Panc1 (cell line): ENCODE data around the gene PINK1. TPM values are rescaled to one million over a fixed set of nuclear protein-coding genes. Genes with fewer than 3 reads are reported as not detected.

Source experiments
- ATAC-seq: fragments of 200-7000 bp; cut with Tn5 transposase; 2 replicates; pipeline ENCODE4 v1.9.1; 2020; ENCODE audit warnings: mild to moderate bottlenecking, moderate library complexity
- BruUV-seq: library from RNA; stranded (reverse); fragments of 400-500 nt; replicated peaks from 2 replicates; lab custom pipeline; 2021; lab: Mats Ljungman, UMichigan
- CTCF ChIA-PET: fragments of 300-600 bp; sonication (Branson Sonifier 250); formaldehyde crosslinking; loops from one replicate; lab custom pipeline; 2022; ENCODE audit warnings: antibody characterized with exemption; lab: Charles Lee
- POLR2A ChIA-PET: fragments of 300-600 bp; sonication (Branson Sonifier 250); formaldehyde crosslinking; loops from one replicate; lab custom pipeline; 2022; ENCODE audit warnings: antibody characterized with exemption; lab: Charles Lee
- DNase-seq: peaks from one replicate; pipeline ENCODE4 v3.0.0-alpha.2; 2010; ENCODE audit warnings: low read depth, low spot score
- H3K27ac ChIP-seq: 2 replicates; pipeline ENCODE4 v1.5.1; 2011; ENCODE audit warnings: mild to moderate bottlenecking, low read length, inconsistent platforms
- H3K27me3 ChIP-seq: fragments of 200-500 bp; sonication (Bioruptor generic); 2 replicates; pipeline ENCODE4 v1.6.0; 2014; ENCODE audit warnings: low read length, inconsistent platforms; ENCODE audit not compliant: control insufficient read depth, insufficient read depth
- H3K36me3 ChIP-seq: fragments of 200-500 bp; sonication (Bioruptor generic); 2 replicates; pipeline ENCODE4 v1.5.1; 2014; ENCODE audit warnings: inconsistent platforms, mild to moderate bottlenecking, low read length, moderate library complexity; ENCODE audit not compliant: control insufficient read depth, insufficient read depth
- H3K4me1 ChIP-seq: 2 replicates; pipeline ENCODE4 v1.5.1; 2011; ENCODE audit warnings: inconsistent platforms, mild to moderate bottlenecking, low read length, moderate library complexity; ENCODE audit not compliant: control insufficient read depth, insufficient read depth
- H3K4me3 ChIP-seq, 2 experiments: 2 replicates each; pipeline ENCODE4 v1.5.1; 2011 to 2012; ENCODE audit warnings: low read depth in 2 of 2, low read length in 2 of 2, mild to moderate bottlenecking in 2 of 2, inconsistent platforms in 1 of 2, moderate library complexity in 1 of 2
- H3K9me3 ChIP-seq: fragments of 200-500 bp; sonication (Bioruptor generic); 2 replicates; pipeline ENCODE4 v1.5.1; 2014; ENCODE audit warnings: low read depth, mild to moderate bottlenecking, inconsistent platforms, low read length, moderate library complexity; ENCODE audit not compliant: control insufficient read depth, insufficient read depth
- CTCF ChIP-seq: fragments of 450-650 bp; IDR thresholded peaks from 2 replicates; pipeline ENCODE4 v1.5.1; 2017; ENCODE audit warnings: mild to moderate bottlenecking
- POLR2AphosphoS5 ChIP-seq: IDR thresholded peaks from 2 replicates; pipeline ENCODE4 v1.6.1; 2012; ENCODE audit warnings: mild to moderate bottlenecking, low read depth, low read length, moderate library complexity
- REST ChIP-seq, 2 experiments: IDR thresholded peaks; 2 replicates each; pipeline ENCODE4 v1.6.1; 2011 to 2012; ENCODE audit warnings: low read depth in 2 of 2, control low read depth in 1 of 2, low read length in 1 of 2, mild to moderate bottlenecking in 1 of 2, moderate library complexity in 1 of 2; ENCODE audit not compliant: insufficient read depth in 1 of 2
- SIN3A ChIP-seq: IDR thresholded peaks from 2 replicates; pipeline ENCODE4 v1.6.1; 2012; ENCODE audit warnings: low read depth, mild to moderate bottlenecking, low read length, moderate library complexity, borderline replicate concordance; ENCODE audit not compliant: insufficient read depth
- TCF7L2 ChIP-seq: IDR thresholded peaks from 2 replicates; pipeline ENCODE4 v1.6.1; 2011; ENCODE audit warnings: mild to moderate bottlenecking, low read depth, low read length, inconsistent platforms
- in situ Hi-C: cut with HindIII; loops from 2 replicates; pipeline ENCODE4 v1.10.0; 2016; ENCODE audit warnings: low sequenced_read_pairs, low pct_unique_long_range_greater_than_20kb
- intact Hi-C: fragments of 100-400 bp; cut with micrococcal nuclease; formaldehyde crosslinking; loops from one replicate; pipeline ENCODE4 v1.10.0; 2022; ENCODE audit not compliant: unreplicated experiment
- total RNA-seq: library from RNA; stranded (reverse); gene quantifications from one replicate; pipeline ENCODE4 v1.2.1, GENCODE V29; 2021; ENCODE audit not compliant: unreplicated experiment

Gene PINK1
- total RNA-seq, 1 experiment from 2014 or later = 32.1 TPM

GRCh38 chr1:20654104-20654690 lies 20.9 kb downstream of the PINK1 start:
- H3K4me3 ChIP-seq = no peak overlapping the region
- peaks cover 31% of the 10 kb centered on the region for H3K36me3 ChIP-seq
- no TSS peak for BruUV-seq
- no peak overlapping the region for H3K27ac ChIP-seq
- POLR2A ChIA-PET = no interaction called here
- CTCF ChIA-PET = interaction anchor here (0.6 kb wide), 1 partner anchor 713 kb away, joined by 9 read pairs; no protein-coding TSS in a partner anchor
- in situ Hi-C loops = no loop called here
- TF ChIP-seq REST (IDR thresholded peaks at IDR 0.05; ENCODE audit: insufficient read depth in 1 of 2, low read depth in 2 of 2, low read length in 1 of 2) (no peak), POLR2AphosphoS5 (no peak), SIN3A (no peak), TCF7L2 (no peak), CTCF (no peak)
- H3K9me3 ChIP-seq = no peaks in the 10 kb centered on the region
- ATAC-seq = no peak
- H3K27me3 ChIP-seq = no peaks in the 10 kb centered on the region
- no peak for DNase-seq
- H3K4me1 ChIP-seq = no peaks in the 10 kb centered on the region
- intact Hi-C loops = no loop called here

- H3K4me3 ChIP-seq = no peak overlapping the region
- peaks cover 10% of the 10 kb centered on the region for H3K4me1 ChIP-seq
- TF ChIP-seq POLR2AphosphoS5 (no peak), SIN3A (no peak), CTCF (no peak), REST (IDR thresholded peaks at IDR 0.05; ENCODE audit: insufficient read depth in 1 of 2, low read depth in 2 of 2, low read length in 1 of 2) (no peak), TCF7L2 (no peak)
- no TSS peak for BruUV-seq
- H3K36me3 ChIP-seq = peaks cover 26% of the 10 kb centered on the region
- POLR2A ChIA-PET = no interaction called here
- intact Hi-C loops = no loop called here
- no peaks in the 10 kb centered on the region for H3K9me3 ChIP-seq
- no peak overlapping the region for H3K27ac ChIP-seq
- DNase-seq = no peak
- CTCF ChIA-PET = no interaction called here
- H3K27me3 ChIP-seq = no peaks in the 10 kb centered on the region
- in situ Hi-C loops = no loop called here
- no peak for ATAC-seq
These were observed 23.8 kb downstream of the PINK1 start for GRCh38 chr1:20657024-20657423.
